ENCODE results near the gene PAF1.

DNA sequence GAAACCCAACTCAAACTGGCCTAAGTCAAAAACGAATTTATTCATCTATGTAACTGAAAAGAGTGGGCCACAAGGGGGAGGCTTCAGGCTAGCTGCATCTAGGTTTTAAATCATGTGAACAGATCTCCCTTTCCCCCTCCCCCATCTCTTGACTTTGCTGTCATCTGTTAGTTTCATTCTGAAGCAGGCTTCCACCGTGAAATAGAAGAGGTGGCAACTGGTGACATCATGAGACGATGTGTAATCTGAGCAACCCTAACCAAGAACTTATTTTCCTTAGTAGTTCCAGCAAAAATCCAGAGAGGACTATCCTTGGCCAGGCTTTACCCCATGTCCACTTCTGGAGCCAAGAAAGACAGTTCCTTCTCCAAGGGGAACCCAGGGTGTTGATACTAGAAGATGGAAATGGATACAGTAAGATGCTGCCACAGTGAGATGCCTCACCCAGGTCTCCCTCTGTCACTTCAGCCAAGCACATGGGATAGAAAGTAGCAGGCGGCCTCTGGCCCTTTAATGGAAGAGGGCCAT, 39.3 kb downstream of the PAF1 start:
- TF ChIP-seq ATF7 (IDR thresholded peaks at IDR 0.05), result no peak
- TF ChIP-seq ATF7 (CRISPR knock-in tag; IDR thresholded peaks at IDR 0.05), result no peak
- TF ChIP-seq HOXA3 (CRISPR knock-in tag; IDR thresholded peaks at IDR 0.05), result no peak
- TF ChIP-seq GATAD2A (CRISPR knock-in tag; IDR thresholded peaks at IDR 0.05), result no peak
- TF ChIP-seq SUZ12 (IDR thresholded peaks at IDR 0.05; ENCODE audit: low read depth, low read length), result no peak
- TF ChIP-seq ZNF460 (CRISPR knock-in tag; IDR thresholded peaks at IDR 0.05; ENCODE audit: borderline replicate concordance), result no peak
- TF ChIP-seq POLR2AphosphoS5 (IDR thresholded peaks at IDR 0.05; ENCODE audit: low read depth, low read length), result no peak
- no peak for TF ChIP-seq THRA (CRISPR knock-in tag; IDR thresholded peaks at IDR 0.05; ENCODE audit: borderline replicate concordance)
- no peak for TF ChIP-seq TCF7L2 (IDR thresholded peaks at IDR 0.05; ENCODE audit: low read depth, low read length)
- no peak for TF ChIP-seq YEATS4 (CRISPR knock-in tag; IDR thresholded peaks at IDR 0.05; ENCODE audit: borderline replicate concordance)

Measured in HepG2 (cell line).